Vagina (tissue), 2 donors: ENCODE results near the gene HSBP1L1. TPM values are rescaled to one million over a fixed set of nuclear protein-coding genes. Genes with fewer than 3 reads are reported as not detected.

ENCODE experiments used
- DNase-seq, 2 donors: peaks; one replicate each; pipeline ENCODE4 v3.0.0-alpha.2; 2017; ENCODE audit errors: extremely low spot score in 2 of 2
- H3K27ac ChIP-seq: fragments of 200-600 bp; sonication (generic); one replicate; pipeline ENCODE4 v1.5.1; 2019
- H3K27me3 ChIP-seq: fragments of 200-600 bp; sonication (generic); one replicate; pipeline ENCODE4 v1.5.1; 2019
- H3K36me3 ChIP-seq, 2 donors: fragments of 200-600 bp; sonication (generic); one replicate each; pipeline ENCODE4 v1.5.1; 2017 to 2019
- H3K4me1 ChIP-seq: fragments of 200-600 bp; sonication (generic); one replicate; pipeline ENCODE4 v1.5.1; 2019
- H3K4me3 ChIP-seq, 2 donors: fragments of 200-600 bp; sonication (generic); 1 replicate in 1 of 2; 2 replicates in 1 of 2; pipeline ENCODE4 v1.5.1; 2016 to 2019
- H3K9me3 ChIP-seq: fragments of 200-600 bp; sonication (generic); one replicate; pipeline ENCODE4 v1.5.1; 2019
- POLR2A ChIP-seq, 2 donors: fragments of 450-650 bp; IDR thresholded peaks; one replicate each; pipeline ENCODE4 v1.6.1; 2017; ENCODE audit warnings: antibody characterized with exemption in 2 of 2, mild to moderate bottlenecking in 2 of 2, moderate library complexity in 2 of 2
- POLR2AphosphoS5 ChIP-seq, 2 donors: sonication (generic); formaldehyde crosslinking; IDR thresholded peaks; one replicate each; pipeline ENCODE4 v1.9.0; 2017; ENCODE audit warnings: antibody characterized with exemption in 2 of 2, mild to moderate bottlenecking in 2 of 2, low read depth in 1 of 2; ENCODE audit not compliant: insufficient read depth in 1 of 2
- intact Hi-C: fragments of 100-400 bp; cut with DNase I; formaldehyde crosslinking; loops from one replicate; pipeline ENCODE4 v1.15.1; 2023
- total RNA-seq: library from RNA; depleted of rRNA; stranded (reverse); fragments of >200 nt; gene quantifications from one replicate; pipeline ENCODE4 v1.2.3, GENCODE V29; 2016
- TF ChIP-seq, protein P1 (sequence below), 3 experiments: fragments of 450-650 bp in 2 of 3; fragments of 200-600 bp in 1 of 3; sonication (generic) in 1 of 3; IDR thresholded peaks; one replicate each; pipeline ENCODE4 v1.5.1; 2017 to 2019; ENCODE audit warnings: antibody characterized with exemption in 3 of 3, mild to moderate bottlenecking in 2 of 3, moderate library complexity in 2 of 3

Gene HSBP1L1
- total RNA-seq, 1 donor from 2014 or later = 32.2 TPM

- TF ChIP-seq, protein P1, sequence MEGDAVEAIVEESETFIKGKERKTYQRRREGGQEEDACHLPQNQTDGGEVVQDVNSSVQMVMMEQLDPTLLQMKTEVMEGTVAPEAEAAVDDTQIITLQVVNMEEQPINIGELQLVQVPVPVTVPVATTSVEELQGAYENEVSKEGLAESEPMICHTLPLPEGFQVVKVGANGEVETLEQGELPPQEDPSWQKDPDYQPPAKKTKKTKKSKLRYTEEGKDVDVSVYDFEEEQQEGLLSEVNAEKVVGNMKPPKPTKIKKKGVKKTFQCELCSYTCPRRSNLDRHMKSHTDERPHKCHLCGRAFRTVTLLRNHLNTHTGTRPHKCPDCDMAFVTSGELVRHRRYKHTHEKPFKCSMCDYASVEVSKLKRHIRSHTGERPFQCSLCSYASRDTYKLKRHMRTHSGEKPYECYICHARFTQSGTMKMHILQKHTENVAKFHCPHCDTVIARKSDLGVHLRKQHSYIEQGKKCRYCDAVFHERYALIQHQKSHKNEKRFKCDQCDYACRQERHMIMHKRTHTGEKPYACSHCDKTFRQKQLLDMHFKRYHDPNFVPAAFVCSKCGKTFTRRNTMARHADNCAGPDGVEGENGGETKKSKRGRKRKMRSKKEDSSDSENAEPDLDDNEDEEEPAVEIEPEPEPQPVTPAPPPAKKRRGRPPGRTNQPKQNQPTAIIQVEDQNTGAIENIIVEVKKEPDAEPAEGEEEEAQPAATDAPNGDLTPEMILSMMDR (IDR thresholded peaks at IDR 0.05) = no peak
- TF ChIP-seq POLR2A (IDR thresholded peaks at IDR 0.05) (no peak), POLR2AphosphoS5 (IDR thresholded peaks at IDR 0.05; ENCODE audit: insufficient read depth in 1 of 2, low read depth in 1 of 2) (no peak)
- Histone ChIP-seq H3K36me3 (peaks cover 0 to 26% of the 10 kb centered on the region in 2 donors), H3K4me3 (no peak overlapping the region), H3K4me1 (peaks cover 69% of the 10 kb centered on the region), H3K9me3 (no peaks in the 10 kb centered on the region), H3K27me3 (no peaks in the 10 kb centered on the region), H3K27ac (no peak overlapping the region)
- no peak for DNase-seq
- intact Hi-C loops = no loop called here
These were observed 22.2 kb upstream of the HSBP1L1 start for GRCh38 chr18:79942211-79942610.

GRCh38 chr18:79942786-79943607 lies 21.4 kb upstream of the HSBP1L1 start:
- no peak for TF ChIP-seq POLR2AphosphoS5 (IDR thresholded peaks at IDR 0.05; ENCODE audit: insufficient read depth in 1 of 2, low read depth in 1 of 2)
- TF ChIP-seq, protein P1 (IDR thresholded peaks at IDR 0.05) = no peak
- no peak for TF ChIP-seq POLR2A (IDR thresholded peaks at IDR 0.05)
- intact Hi-C loops = no loop called here
- DNase-seq = no peak
- Histone ChIP-seq H3K36me3 (peaks cover 0 to 25% of the 10 kb centered on the region in 2 donors), H3K27ac (no peak overlapping the region), H3K4me1 (peaks cover 77% of the 10 kb centered on the region), H3K4me3 (no peak overlapping the region), H3K9me3 (no peaks in the 10 kb centered on the region), H3K27me3 (no peaks in the 10 kb centered on the region)

- no peaks in the 10 kb centered on the region for H3K9me3 ChIP-seq
- intact Hi-C loops = no loop called here
- H3K36me3 ChIP-seq = peaks cover 0 to 25% of the 10 kb centered on the region in 2 donors
- TF ChIP-seq, protein P1 (IDR thresholded peaks at IDR 0.05) = no peak
- TF ChIP-seq POLR2A (IDR thresholded peaks at IDR 0.05) (no peak), POLR2AphosphoS5 (IDR thresholded peaks at IDR 0.05; ENCODE audit: insufficient read depth in 1 of 2, low read depth in 1 of 2) (no peak)
- no peak overlapping the region for H3K27ac ChIP-seq
- H3K27me3 ChIP-seq = no peaks in the 10 kb centered on the region
- H3K4me3 ChIP-seq = no peak overlapping the region
- H3K4me1 ChIP-seq = peaks cover 79% of the 10 kb centered on the region
- DNase-seq = no peak
These were observed 20.8 kb upstream of the HSBP1L1 start for GRCh38 chr18:79943608-79944125.

- Histone ChIP-seq H3K4me3 (no peak overlapping the region), H3K27me3 (no peaks in the 10 kb centered on the region), H3K36me3 (peaks cover 0 to 25% of the 10 kb centered on the region in 2 donors), H3K27ac (no peak overlapping the region), H3K4me1 (peaks cover 82% of the 10 kb centered on the region), H3K9me3 (no peaks in the 10 kb centered on the region)
- DNase-seq = no peak
- TF ChIP-seq, protein P1 (IDR thresholded peaks at IDR 0.05) = no peak
- no peak for TF ChIP-seq POLR2AphosphoS5 (IDR thresholded peaks at IDR 0.05; ENCODE audit: insufficient read depth in 1 of 2, low read depth in 1 of 2)
- intact Hi-C loops = no loop called here
These were observed 20.2 kb upstream of the HSBP1L1 start for GRCh38 chr18:79944126-79944731.

DNA sequence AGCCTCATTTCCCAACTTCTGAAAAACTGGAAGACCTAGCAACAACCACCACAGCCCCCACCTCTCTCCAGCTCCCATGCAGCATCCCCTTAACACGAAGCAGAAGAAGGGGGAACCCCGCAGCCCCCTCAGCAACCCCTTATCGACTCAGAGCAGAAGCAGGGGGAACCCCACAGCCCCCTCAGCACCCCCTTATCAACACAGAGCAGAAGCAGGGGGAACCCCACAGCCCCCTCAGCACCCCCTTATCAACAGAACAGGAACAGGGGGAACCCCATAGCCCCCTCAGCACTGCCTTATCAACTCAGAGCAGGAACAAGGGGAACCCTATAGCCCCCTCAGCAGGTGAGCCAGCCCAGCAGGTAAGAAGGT lies 19.7 kb upstream of the HSBP1L1 start:
- Histone ChIP-seq H3K27ac (no peak overlapping the region), H3K4me1 (peaks cover 87% of the 10 kb centered on the region)
- intact Hi-C loops = no loop called here

More for the DNA sequence above, 19.7 kb upstream of the HSBP1L1 start:
- H3K4me3 ChIP-seq = no peak overlapping the region
- H3K9me3 ChIP-seq = no peaks in the 10 kb centered on the region
- H3K36me3 ChIP-seq = peaks cover 0 to 25% of the 10 kb centered on the region in 2 donors
- no peak for DNase-seq
- no peaks in the 10 kb centered on the region for H3K27me3 ChIP-seq
- TF ChIP-seq POLR2A (IDR thresholded peaks at IDR 0.05) (no peak), POLR2AphosphoS5 (IDR thresholded peaks at IDR 0.05; ENCODE audit: insufficient read depth in 1 of 2, low read depth in 1 of 2) (no peak)
- TF ChIP-seq, protein P1 (IDR thresholded peaks at IDR 0.05) = no peak
